K562 (cell line): ENCODE measurements around the gene HPCAL1. TPM values are rescaled to one million over a fixed set of nuclear protein-coding genes. Genes with fewer than 3 reads are reported as not detected.

Experiments
- ARID3A ChIP-seq: IDR thresholded peaks from 2 replicates; pipeline ENCODE4 v1.6.1; 2012; ENCODE audit warnings: low read depth, low read length, improper control_type of control experiment, borderline replicate concordance
- ARID4B ChIP-seq: sonication (generic); formaldehyde crosslinking; IDR thresholded peaks from 2 replicates; pipeline ENCODE4 v1.8.0; 2022; ENCODE audit warnings: mild to moderate bottlenecking, missing genetic modification reagents
- ASH1L ChIP-seq: fragments of 450-650 bp; IDR thresholded peaks from 2 replicates; pipeline ENCODE4 v1.6.1; 2018; ENCODE audit warnings: borderline replicate concordance, mild to moderate bottlenecking, low read depth; ENCODE audit not compliant: partially characterized antibody
- ATF6 ChIP-seq: sonication (generic); formaldehyde crosslinking; IDR thresholded peaks from 2 replicates; pipeline ENCODE4 v1.4.0; 2020; ENCODE audit warnings: mild to moderate bottlenecking, missing genetic modification reagents
- ELF1 ChIP-seq: fragments of 200-800 bp; sonication (Bioruptor generic); IDR thresholded peaks from 2 replicates; pipeline ENCODE4 v1.6.1; 2016; ENCODE audit warnings: missing genetic modification characterization, missing compliant biosample characterization
- PHB ChIP-seq: fragments of 250-450 bp; sonication (Bioruptor Pico); IDR thresholded peaks from 2 replicates; pipeline ENCODE4 v1.5.0; 2021
- RFX1 ChIP-seq: fragments of 450-650 bp; IDR thresholded peaks from 2 replicates; pipeline ENCODE4 v1.6.1; 2016; ENCODE audit warnings: mild to moderate bottlenecking, moderate library complexity
- ZNF512 ChIP-seq: IDR thresholded peaks from 2 replicates; pipeline ENCODE4 v1.6.1; 2016; ENCODE audit warnings: missing genetic modification characterization, missing compliant biosample characterization
- polyA plus RNA-seq, 8 experiments: library from polyadenylated mRNA; depleted of rRNA in 4 of 8; stranded (reverse) in 5 of 8; unstranded in 3 of 8; fragments of >200 nt; fragmentation: Nextera tagmentation in 2 of 8; fragmentation: Illumina TruSeq in 1 of 8; extraction: Ambion mirVana in 2 of 8; extraction: Trizol in 1 of 8; gene quantifications; 2 replicates each; pipeline versions ENCODE4 v1.2.1 to v1.2.3, GENCODE V29; 2011 to 2014; ENCODE audit warnings: inconsistent platforms in 1 of 8, missing spikeins in 1 of 8
- total RNA-seq, 7 experiments: library from RNA; depleted of rRNA in 6 of 7; stranded (reverse); fragments of >200 nt in 6 of 7; fragmentation: Illumina TruSeq in 2 of 7; extraction: Trizol in 2 of 7; gene quantifications; 2 replicates each; pipeline versions ENCODE4 v1.2.1 to v1.2.3, GENCODE V29; 2011 to 2021; ENCODE audit warnings: low replicate concordance in 1 of 7

HPCAL1 gene
- total and polyA plus RNA-seq, 9 of the 15 experiments (the other 6 are each of a cell fraction or from before 2014, with no cell fraction given), result 2.7 to 65.5 (median 23.9) TPM

GRCh38 chr2:10402653-10403215, 100.0 kb downstream of the HPCAL1 start (continued):
- TF ChIP-seq ZNF512 (tag) (no peak), ARID3A (no peak), ASH1L (no peak), ELF1 (no peak), PHB (CRISPR knock-in tag) (no peak), ARID4B (CRISPR knock-in tag) (no peak), ATF6 (CRISPR knock-in tag) (no peak), RFX1 (no peak)
